ENCODE measurements around the gene BICDL1.

DNA sequence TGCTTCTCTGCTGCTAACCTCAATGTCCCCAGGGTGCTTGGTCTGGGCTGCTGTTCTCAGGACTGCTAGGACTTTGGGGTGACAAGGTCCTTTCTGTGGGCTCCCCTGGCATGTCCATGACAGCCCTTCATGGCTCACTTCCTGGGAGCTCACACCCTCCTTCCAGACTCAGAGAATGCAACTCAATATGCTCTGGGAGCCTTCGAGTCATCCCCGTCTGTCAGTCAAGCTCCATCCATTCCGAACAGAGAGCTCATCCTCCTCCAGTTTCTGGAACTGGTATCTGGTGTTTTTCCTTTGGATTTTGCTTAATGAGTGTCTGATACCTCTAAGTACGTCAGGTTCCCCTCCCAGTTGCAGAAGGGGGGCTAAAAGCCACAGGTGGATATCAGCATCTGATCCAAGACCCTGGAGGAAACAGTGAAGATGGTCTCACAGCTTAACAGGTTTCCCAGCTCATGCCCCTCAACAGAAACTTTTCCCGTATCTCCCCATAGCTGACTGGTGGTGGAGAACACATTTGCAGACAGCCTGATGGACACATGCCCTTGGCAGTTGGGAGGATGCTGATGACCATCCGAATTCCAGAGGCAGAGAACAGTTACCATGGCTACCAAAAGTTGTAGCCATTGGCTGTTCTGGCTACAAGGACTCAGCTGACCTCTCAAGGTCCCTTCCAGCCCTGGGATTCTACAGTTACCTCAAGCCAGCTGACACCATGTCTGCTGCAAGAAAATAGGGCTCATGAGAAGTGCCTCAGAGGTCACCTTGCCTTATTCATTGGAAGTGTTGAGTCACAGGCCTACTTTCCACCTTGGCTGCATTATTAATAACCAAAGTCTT lies 137.0 kb downstream of the BICDL1 start:
- TF ChIP-seq, protein P1, sequence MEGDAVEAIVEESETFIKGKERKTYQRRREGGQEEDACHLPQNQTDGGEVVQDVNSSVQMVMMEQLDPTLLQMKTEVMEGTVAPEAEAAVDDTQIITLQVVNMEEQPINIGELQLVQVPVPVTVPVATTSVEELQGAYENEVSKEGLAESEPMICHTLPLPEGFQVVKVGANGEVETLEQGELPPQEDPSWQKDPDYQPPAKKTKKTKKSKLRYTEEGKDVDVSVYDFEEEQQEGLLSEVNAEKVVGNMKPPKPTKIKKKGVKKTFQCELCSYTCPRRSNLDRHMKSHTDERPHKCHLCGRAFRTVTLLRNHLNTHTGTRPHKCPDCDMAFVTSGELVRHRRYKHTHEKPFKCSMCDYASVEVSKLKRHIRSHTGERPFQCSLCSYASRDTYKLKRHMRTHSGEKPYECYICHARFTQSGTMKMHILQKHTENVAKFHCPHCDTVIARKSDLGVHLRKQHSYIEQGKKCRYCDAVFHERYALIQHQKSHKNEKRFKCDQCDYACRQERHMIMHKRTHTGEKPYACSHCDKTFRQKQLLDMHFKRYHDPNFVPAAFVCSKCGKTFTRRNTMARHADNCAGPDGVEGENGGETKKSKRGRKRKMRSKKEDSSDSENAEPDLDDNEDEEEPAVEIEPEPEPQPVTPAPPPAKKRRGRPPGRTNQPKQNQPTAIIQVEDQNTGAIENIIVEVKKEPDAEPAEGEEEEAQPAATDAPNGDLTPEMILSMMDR (IDR thresholded peaks at IDR 0.05) = no peak
- no peak for TF ChIP-seq POLR2A (IDR thresholded peaks at IDR 0.05)
- TF ChIP-seq EP300 (IDR thresholded peaks at IDR 0.05) = no peak

Measured in suprapubic skin (tissue), 3 donors.